EL (cell line): ENCODE results near the gene GNG10.
"Not testable (repeated sequence)": the region's sequence is repeated elsewhere in the genome, so short reads cannot be mapped to it uniquely, and the experiment has no call there.

ENCODE experiments used
- DNase-seq: peaks from one replicate; pipeline ENCODE4 v3.0.0-alpha.2; 2016

The GNG10 gene

DNA sequence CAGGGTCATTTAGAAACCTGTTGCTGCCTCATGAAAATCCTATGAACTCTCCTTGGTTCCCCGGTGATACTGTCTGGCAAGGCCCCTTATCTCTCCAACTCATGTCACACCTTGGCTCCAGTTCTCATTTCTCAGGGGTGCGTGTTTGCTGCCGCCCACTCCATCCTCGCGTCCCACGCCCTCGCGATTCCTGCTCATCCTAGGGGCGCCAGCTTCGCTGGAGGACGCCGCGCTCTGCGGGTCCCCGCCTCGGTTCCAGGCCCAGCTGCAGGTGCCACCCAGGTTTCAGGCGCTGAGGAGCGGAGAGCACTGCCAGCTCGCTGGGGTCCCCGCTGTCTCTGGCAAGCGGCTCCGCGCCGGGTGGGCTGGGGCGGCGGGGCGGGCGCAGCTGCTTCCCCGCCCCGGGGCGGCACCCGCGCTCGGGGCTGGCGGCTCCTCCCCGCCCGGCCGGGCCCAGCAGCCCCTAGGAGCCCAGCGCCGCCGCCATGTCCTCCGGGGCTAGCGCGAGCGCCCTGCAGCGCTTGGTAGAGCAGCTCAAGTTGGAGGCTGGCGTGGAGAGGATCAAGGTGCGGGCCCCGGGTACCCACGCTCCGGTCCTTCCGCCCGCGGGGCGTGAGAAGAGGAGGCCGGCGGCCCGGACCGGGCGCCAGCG, at the start of gene GNG10:
GNG10 (plus strand) TSS at position 456 of the 652 bp plus-strand sequence; CDS start at position 486, 30 bp downstream.
- DNase-seq = peak; percentile 67

DNA sequence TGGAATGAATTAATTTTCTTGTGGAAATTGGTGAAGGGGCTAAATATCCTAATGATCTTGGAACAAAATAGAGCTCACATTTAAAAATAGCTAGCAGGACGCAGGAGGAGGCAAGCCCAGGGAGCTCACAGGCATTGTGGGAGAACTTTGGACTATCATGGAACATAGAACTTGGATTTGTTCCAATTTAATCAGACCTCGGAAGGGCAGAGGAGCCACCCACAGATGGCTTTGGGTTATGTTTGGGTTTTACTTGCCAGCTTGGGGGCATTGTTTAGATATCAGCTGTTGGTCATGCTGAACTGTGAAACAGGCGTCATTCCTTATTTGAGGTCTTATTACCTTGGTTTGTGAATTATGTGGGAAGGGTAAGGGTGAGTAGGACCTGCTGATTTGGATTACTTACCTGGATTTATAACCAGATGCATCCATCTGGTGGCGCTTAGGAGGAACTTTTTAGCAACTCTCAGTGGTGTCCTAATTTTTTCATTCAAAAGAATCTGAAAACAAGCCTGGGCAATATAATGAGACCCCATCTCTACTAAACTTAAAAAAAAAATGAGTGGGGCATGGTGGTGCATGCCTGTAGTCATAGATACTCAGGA, 47.9 kb upstream of the GNG10 start:
- DNase-seq = no peak

DNA sequence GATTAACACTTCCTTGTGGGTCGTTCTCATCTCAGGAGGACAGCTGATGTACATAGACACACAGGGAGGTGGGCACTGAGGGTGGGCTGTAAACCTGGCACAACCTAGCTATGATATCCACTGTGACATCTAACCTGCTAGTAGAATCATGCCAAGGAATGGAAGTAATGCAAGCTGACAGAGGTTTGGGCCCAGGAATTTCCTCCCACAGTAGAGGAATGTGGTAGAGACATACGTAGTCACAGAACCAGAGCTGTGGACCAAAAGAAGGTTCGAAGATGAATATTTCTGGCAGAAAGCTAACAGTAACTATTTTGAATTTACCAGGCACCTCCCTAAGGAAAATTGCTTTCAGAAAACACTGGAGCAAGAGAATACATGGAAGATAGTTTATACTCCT, 45.5 kb upstream of the GNG10 start:
- DNase-seq = no peak

DNA sequence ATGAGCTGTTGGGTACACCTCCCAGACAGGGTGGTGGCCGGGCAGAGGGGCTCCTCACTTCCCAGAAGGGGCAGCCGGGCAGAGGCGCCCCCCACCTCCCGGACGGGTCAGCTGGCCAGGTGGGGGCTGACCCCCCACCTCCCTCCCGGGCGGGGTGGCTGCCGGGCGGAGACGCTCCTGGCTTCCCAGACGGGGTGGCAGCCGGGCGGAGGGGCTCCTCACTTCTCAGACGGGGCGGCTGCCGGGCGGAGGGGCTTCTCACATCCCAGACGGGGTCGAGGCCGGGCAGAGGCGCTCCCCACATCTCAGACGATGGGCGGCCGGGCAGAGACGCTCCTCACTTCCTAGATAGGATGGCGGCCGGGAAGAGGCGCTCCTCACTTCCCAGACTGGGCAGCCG, 44.1 kb upstream of the GNG10 start:
- not testable (repeated sequence) for DNase-seq

DNA sequence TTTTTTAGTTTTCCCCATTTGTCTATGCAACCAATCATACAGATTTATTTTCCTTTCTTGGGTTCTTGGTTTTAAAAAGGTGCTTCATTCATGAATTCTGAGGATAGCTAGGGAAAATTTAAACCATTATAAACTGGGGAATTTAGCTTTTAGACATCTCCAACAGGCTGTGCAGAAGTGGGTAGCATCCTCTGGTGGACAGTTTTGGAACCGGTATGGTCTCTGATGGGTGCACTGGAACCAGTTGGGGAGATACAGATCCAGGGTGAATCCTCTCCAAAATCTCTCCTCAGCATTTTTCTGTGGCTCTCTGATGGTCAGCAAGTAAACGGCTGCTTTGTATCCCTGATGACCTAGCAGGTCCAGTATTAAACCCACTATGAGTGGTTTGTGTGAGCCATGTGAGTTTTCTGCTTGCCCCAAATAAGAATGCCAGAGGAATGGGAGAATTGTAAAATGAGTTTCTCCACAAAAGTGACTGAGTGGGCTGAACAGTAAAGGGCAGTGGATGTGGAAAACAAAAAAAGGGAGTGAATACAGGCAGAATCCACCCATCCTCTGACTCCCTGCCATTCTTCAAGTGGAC, 39.4 kb upstream of the GNG10 start:
- DNase-seq = peak; percentile 41

DNA sequence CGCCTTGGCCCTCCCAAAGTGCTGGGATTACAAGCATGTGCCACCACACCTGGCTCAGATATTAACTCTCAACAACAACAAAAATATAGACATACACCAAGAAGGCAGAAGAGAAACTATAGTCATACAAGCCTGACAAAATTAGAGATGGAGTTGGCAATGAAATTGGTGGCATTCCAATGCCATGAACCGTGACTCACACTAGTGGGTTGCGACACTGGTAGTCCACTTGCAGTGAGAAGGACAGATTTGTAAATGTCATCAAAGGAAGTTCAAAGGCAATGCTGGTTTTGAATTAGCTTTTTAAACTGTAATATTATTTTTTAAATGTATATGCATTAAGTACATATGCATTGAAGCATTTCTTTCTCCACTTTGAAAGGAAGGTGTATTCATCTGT, 38.8 kb upstream of the GNG10 start:
- peak; percentile 89 for DNase-seq

DNA sequence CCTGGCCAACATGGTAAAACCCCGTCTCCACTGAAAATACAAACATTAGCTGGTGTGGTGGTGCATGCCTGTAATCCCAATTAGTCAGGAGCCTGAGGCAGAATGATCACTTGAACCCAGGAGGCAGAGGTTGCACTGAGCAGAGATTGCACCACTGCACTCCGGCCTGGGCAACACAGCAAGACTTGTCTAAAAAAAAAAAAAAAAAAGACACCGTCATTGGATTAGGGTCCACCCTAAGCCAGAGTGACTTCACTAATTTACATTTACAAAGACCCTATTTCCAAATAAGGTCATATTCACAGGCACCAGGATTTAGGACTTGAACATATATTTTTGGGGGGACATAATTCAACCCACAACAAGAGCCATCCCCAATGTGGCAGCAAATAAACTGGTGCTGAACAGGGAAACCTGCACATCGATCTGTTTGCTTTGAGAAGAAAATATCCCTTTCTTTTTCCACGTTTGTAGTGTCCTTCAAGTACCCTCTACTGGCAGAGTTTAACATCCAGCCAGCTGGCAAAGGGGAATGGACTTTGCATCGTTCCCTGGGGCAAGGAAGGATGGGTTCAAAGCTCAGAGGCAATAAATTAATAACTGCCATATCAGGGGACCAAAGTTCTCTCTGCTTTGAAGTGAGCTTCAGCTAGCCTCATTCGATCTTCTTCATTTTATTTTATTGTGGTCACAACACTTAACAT, 34.0 kb upstream of the GNG10 start:
- DNase-seq = no peak

DNA sequence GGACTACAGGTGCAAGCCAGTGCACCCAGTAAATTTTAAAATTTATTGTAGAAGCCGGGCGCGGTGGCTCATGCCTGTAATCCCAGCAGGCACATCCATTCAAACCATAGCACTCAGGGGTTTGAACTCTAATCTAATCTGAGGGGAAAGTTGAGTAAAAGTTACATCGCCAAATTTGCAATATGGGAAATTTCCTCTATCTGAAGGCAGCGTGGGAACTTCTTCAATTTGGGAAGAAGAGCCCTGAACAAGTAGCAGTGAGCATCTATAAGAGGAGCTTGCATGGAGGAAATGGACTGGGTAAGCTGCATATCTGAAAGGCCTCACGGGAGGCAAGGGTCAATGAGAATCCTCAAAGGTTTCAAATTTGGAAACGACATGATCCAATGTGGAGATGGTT, 33.0 kb upstream of the GNG10 start:
- DNase-seq = no peak

DNA sequence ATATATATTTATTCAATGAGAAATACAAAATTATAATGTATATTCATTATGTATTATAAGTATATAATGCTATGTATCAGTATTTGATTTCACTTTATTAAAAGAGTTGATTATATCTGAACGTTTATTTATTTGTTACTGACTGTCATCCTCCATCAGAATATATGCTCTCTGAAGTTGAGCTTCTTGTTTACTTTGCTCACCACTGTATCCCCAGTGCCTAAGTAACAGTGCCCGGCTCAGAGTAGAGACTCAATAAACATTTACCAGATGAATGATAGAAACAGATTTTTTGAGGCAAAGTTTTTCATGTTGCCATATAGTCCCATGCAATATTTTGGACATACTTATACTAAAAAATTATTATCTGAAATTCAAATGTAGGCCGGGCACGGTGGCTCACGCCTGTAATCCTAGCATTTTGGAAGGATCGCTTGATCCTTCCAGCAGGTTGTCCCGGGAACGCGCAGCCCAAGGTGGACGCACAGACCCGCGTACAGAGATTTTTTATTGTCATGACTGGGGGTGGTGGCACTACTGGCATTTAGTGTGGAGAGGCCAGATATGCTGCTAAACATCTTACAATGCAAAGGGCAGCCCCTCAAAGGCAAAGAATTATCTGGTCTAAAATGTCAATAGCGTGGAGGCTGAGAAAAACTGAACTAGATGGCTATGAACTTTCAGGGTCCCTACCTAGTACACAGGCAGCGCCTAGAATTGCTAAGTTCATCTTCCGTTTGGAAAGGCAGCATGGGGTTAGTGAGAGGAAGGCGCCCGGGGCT, 31.0 kb upstream of the GNG10 start:
- no peak for DNase-seq

DNA sequence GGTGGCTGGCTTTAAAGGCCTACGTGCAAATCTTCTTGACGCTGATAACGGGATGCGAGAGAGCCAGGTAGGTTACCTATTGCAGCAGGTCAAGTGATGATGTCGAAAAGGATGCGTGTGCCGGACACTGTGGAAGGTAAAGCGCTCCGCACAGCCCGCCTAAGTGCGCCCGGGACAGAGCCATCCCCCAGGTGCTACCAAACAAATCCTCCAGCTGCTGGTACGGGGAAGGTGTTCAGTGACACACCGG, 30.5 kb upstream of the GNG10 start:
- no peak for DNase-seq

DNA sequence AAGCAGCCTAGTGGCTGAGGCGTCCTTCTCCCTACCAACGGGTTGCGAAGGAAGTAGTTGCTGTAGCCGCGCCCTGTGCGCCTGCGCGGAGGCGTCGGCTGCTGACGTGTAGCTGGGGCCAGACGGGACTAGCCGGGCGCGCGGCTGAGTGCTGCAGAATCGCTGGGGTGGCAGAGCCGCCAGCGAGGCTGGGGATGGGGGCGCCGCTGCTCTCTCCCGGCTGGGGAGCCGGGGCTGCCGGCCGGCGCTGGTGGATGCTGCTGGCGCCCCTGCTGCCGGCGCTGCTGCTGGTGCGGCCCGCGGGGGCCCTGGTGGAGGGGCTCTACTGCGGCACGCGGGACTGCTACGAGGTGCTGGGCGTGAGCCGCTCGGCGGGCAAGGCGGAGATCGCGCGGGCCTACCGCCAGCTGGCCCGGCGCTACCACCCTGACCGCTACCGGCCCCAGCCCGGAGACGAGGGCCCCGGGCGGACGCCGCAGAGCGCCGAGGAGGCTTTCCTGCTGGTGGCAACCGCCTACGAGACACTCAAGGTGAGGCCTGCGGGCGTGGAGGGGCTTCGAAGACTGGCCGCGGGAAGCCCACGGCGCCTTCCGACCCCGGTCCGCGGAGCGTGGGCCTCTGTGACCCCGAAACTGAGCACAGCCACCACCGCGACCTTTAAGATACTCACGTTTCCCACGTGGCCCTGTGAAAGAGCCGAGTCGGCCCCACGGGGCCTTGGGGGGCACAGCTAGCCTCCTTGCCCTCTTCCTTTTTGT, 30.0 kb upstream of the GNG10 start, which contains the start of gene DNAJC25:
DNAJC25 (plus strand) TSS at position 121 of the 758 bp plus-strand sequence; CDS start at position 195, 74 bp downstream.
- DNase-seq = peak; percentile 99

DNA sequence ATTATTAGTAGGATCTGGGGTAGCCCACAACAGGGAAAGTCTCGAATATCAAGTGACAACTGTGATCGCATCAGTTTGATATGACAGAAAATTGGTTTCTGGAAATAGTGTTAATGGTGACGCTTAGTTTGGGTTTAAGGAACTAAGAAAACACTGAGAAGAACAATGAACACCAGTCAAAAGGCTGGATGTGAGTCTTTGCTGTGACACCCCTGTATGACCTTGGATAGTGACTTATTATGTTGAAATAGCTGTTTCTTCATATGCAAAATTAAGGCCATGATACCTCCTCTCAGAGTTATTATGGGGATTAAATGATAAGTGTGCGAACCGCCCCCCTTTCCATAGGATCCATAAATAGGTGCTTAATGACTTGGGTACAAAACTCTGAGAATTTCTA, 29.3 kb upstream of the GNG10 start:
- no peak for DNase-seq

DNA sequence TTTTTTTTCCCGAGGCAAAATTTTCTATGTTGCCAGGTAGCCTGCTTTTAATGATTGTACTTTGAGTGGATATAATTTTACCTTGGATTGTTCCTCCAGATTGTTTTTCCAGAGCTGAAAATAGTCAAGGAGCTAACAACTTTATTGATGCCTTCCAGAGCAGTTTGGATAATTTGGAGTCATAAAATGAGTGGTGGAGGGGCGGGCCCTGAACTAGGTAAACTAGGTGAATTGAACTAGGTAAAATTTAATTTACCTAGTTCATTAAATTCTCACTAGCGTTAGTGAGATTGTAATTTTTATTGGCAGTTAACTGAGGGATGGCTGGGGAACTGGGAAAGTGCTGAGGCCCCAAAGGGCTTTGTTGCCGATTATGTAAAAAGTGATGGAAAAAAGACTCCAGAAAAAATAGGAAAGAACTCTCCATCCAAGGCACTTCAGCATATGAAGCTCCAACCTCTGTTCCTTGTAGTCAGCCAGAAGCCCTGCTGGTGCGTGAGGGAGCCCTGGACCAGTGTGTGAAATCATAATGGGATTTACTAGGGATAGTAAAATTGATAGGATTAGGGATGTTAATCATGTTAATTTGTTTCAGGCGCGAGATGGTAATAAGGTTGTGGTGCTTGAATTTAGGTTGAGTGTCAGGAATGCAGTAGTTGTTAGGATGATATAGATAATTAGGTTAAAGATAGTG, 28.6 kb upstream of the GNG10 start:
- no peak for DNase-seq

DNA sequence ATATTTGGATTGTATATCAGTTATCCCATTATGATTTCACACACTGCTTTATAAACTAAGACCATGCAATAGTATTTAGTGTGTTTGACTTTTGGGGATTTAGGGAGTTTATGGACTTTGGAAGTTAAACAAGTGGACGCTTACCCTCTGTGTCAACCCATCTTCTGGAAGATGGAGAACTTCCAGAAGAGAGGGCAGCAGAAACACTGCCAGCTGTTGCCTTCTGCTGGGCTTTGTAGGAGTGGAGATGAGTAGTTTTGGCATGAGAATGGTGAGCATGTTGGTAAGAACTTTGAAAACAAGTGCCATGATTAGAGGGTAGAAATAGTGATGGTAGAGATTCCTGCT, 28.0 kb upstream of the GNG10 start:
- DNase-seq = no peak

DNA sequence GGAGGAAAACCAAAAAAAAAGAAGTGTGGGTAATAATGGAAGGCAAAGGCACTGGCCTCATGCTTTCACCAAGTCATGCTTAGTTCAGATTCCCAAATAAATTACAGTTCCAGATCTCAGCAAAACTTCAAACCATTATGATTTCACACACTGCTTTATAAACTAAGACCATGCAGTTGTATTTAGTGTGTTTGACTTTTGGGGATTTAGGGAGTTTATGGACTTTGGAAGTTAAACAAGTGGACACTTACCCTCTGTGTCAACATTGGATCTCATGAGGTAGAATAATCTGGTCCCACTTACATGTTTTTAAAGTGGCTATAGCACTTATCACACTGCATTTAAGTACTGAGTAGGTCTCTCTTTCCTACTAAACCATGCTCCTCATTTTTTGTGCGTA, 26.5 kb upstream of the GNG10 start:
- DNase-seq = no peak

DNA sequence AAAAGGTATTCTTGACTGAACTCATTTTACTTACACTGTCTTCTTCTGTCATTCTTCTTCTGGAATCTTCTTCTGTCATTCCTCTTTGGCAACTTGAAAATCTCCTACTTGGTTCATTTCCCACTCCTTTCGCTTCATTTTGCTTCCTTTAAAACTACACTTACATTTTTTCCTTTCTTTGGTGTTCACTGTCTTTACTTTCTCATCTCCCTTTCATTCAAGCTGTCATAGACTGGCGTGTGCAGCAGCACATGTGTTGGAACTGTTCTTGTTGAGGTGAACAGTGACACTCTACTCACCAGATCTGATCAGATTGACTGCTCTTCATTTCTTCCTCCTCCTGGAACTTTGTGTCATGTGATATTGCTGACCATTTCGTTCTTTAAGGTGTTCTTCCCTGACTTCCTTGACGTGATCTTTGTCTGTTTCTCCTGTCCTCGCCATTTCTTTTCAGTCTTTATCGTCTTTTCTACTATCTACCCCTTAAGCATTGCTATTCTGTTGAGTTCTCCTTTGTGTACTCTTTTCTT, 23.9 kb upstream of the GNG10 start:
- DNase-seq = no peak

DNA sequence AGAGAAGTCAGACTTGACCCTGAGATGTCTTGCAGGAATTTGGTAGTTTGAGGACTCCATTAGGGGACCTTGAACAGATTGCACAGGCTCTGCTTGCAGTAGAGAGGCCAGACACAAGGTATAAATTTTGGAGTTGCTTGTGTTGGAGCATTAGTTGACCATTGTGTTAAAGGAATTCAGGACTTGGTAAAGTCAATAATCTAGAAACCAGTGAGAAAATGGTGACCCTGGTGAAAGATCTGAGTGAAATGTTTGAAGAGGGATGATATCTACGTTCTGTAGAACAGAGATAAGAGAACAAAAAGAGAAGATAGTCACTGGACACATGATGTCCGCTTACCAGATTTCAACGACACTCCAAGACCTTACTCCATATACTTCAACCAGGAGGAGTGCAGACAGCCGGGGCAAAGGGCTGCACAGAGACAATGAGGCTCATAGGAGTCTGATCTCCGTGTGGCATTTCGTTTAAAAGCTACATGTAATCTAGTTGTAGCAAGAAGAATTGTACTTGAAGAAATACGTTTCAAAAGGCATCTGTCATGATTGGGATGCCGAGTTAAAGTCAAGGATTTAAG, 17.1 kb upstream of the GNG10 start:
- DNase-seq = no peak

DNA sequence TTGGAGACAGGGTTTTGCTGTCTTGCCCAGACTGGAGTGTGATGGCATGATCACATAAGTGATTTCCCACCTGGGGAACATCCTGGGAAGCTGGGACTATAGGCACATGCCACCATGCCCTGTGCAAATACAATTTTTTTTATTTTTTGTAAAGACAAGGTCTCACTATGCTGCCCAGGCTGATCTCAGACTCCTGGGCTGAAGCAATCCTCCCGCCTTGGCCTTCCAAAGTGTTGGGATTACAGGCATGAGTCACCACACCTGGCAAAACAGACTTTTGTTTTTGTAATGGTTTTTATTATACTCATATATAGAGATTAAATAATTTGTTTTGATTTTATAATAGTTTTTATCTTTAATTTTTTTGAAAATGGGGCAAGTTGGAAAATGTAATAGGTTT, 15.6 kb upstream of the GNG10 start:
- no peak for DNase-seq

DNA sequence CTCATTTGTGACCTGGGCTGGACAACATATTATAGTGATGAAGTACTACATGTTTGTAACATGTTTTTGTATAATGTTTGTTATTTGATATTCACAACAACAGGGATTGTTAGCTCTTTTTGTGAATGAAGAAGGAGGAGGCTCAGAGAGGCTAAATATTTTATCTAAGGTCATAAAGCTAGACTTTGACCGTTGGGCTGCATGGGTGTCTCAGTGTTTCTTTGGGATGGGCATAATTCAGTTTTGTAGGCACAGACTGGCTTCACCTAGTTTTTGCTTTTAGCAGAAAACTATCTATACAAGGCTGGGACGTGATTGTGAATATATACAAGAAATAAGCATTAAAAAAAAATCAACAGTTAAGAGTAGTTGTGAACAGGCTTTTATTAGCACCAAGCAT, 15.0 kb upstream of the GNG10 start:
- DNase-seq = no peak

DNA sequence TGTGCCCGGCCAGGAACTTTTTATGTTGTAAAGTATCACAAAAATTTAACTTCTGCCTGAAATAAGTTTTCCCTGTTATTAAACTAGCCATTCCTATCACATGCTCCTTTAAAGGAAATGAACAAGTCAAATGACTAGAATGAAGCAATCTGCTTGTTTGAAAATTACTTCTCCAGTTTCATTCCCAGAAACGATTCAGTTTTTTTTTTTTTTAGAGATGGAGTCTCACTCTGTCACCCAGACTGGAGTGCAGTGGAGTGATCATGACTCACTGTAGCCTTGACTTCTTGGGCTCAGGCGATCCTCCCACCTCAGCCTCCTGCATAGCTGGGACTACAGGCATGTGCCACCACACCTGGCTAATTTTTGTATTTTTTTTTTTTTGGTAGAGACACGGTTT, 13.3 kb upstream of the GNG10 start:
- DNase-seq = no peak

DNA sequence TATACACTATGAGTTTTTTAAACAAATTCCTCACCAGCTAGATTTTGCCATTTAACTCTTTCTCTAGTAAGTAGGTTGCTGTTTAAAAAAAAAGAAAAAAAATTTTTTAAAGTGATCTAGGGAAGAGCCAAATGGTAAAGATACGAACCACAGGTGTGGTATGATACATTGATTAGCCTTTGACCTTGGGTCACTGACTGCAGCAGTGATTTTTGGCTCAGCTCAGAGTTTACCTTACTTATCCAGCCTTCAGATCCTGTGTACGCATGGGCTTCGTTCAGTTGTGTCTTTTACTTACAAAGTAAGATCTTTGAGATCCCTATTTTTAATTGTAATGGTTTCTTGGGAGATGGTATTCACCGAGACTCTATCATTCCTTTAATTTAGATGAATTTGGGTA, 12.4 kb upstream of the GNG10 start:
- DNase-seq = no peak
